K562 (cell line): Measurements from ENCODE around the gene NUDT22. TPM values are rescaled to one million over a fixed set of nuclear protein-coding genes. Genes with fewer than 3 reads are reported as not detected.

Source experiments
- BRD9 ChIP-seq: fragments of 450-650 bp; IDR thresholded peaks from 2 replicates; pipeline ENCODE4 v1.6.1; 2018; ENCODE audit warnings: low read depth; ENCODE audit not compliant: partially characterized antibody
- FOS ChIP-seq: IDR thresholded peaks from 3 replicates; pipeline ENCODE4 v1.6.1; 2011; ENCODE audit not compliant: insufficient read length; ENCODE audit errors: extremely low read depth
- HBP1 ChIP-seq: fragments of 450-650 bp; formaldehyde crosslinking; IDR thresholded peaks from 2 replicates; pipeline ENCODE4 v1.4.0; 2022; ENCODE audit warnings: missing genetic modification characterization
- ID3 ChIP-seq, 2 experiments: fragments of 250-450 bp in 1 of 2; fragments of 450-650 bp in 1 of 2; sonication (Bioruptor Pico) in 1 of 2; IDR thresholded peaks; 2 replicates each; pipeline versions ENCODE4 v1.6.1 to v1.8.0; 2016 to 2021; ENCODE audit warnings: mild to moderate bottlenecking in 2 of 2, moderate library complexity in 2 of 2, missing compliant biosample characterization in 1 of 2, missing genetic modification characterization in 1 of 2
- POLR2AphosphoS2 ChIP-seq: IDR thresholded peaks from 2 replicates; pipeline ENCODE4 v1.6.1; 2012; ENCODE audit warnings: low read length, improper control_type of control experiment
- SIRT6 ChIP-seq: IDR thresholded peaks from one replicate; pipeline ENCODE4 v1.6.1; 2012; ENCODE audit warnings: low read depth, mild to moderate bottlenecking, control low read depth, inconsistent platforms, low read length, moderate library complexity
- SMAD2 ChIP-seq: fragments of 150-350 bp; IDR thresholded peaks from 2 replicates; pipeline ENCODE4 v1.6.1; 2014; ENCODE audit warnings: low read depth, mild to moderate bottlenecking, low read length
- SMARCA4 ChIP-seq: fragments of 450-650 bp; IDR thresholded peaks from 2 replicates; pipeline ENCODE4 v1.6.1; 2016
- SRSF9 ChIP-seq: fragments of 200-400 bp; formaldehyde crosslinking; IDR thresholded peaks from 2 replicates; pipeline ENCODE4 v1.6.1; 2017; ENCODE audit warnings: low read depth, low read length, borderline replicate concordance
- TAF9B ChIP-seq: fragments of 450-650 bp; IDR thresholded peaks from 2 replicates; pipeline ENCODE4 v1.6.1; 2018; ENCODE audit warnings: mild to moderate bottlenecking; ENCODE audit not compliant: partially characterized antibody
- YY1 ChIP-seq, 3 experiments: IDR thresholded peaks; 2 replicates each; pipeline ENCODE4 v1.6.1; 2011; ENCODE audit warnings: low read length in 2 of 3, mild to moderate bottlenecking in 2 of 3, moderate library complexity in 2 of 3, borderline replicate concordance in 1 of 3, control low read depth in 1 of 3, low read depth in 1 of 3; ENCODE audit not compliant: insufficient read depth in 3 of 3, insufficient replicate concordance in 2 of 3, control insufficient read depth in 1 of 3, insufficient read length in 1 of 3; ENCODE audit errors: extremely low read depth in 1 of 3
- ZBTB8A ChIP-seq: fragments of 450-650 bp; IDR thresholded peaks from 2 replicates; pipeline ENCODE4 v1.6.1; 2018; ENCODE audit warnings: mild to moderate bottlenecking, moderate library complexity; ENCODE audit not compliant: partially characterized antibody
- ZNF175 ChIP-seq: fragments of 200-800 bp; sonication (Bioruptor generic); IDR thresholded peaks from 2 replicates; pipeline ENCODE4 v1.6.1; 2016; ENCODE audit warnings: low read depth, mild to moderate bottlenecking, missing genetic modification characterization, missing compliant biosample characterization
- ZNF184 ChIP-seq: sonication (generic); formaldehyde crosslinking; IDR thresholded peaks from 2 replicates; pipeline ENCODE4 v1.5.0; 2020; ENCODE audit warnings: missing genetic modification reagents
- ZNF318 ChIP-seq, 2 experiments: fragments of 450-650 bp; IDR thresholded peaks; 2 replicates each; pipeline ENCODE4 v1.6.1; 2016; ENCODE audit warnings: mild to moderate bottlenecking in 2 of 2, borderline replicate concordance in 1 of 2, low read depth in 1 of 2, moderate library complexity in 1 of 2
- ZNF431 ChIP-seq: sonication (generic); formaldehyde crosslinking; IDR thresholded peaks from 2 replicates; pipeline ENCODE4 v1.8.0; 2022; ENCODE audit warnings: mild to moderate bottlenecking, missing genetic modification reagents
- polyA plus RNA-seq, 8 experiments: library from polyadenylated mRNA; depleted of rRNA in 4 of 8; stranded (reverse) in 5 of 8; unstranded in 3 of 8; fragments of >200 nt; fragmentation: Nextera tagmentation in 2 of 8; fragmentation: Illumina TruSeq in 1 of 8; extraction: Ambion mirVana in 2 of 8; extraction: Trizol in 1 of 8; gene quantifications; 2 replicates each; pipeline versions ENCODE4 v1.2.1 to v1.2.3, GENCODE V29; 2011 to 2014; ENCODE audit warnings: inconsistent platforms in 1 of 8, missing spikeins in 1 of 8
- total RNA-seq, 7 experiments: library from RNA; depleted of rRNA in 6 of 7; stranded (reverse); fragments of >200 nt in 6 of 7; fragmentation: Illumina TruSeq in 2 of 7; extraction: Trizol in 2 of 7; gene quantifications; 2 replicates each; pipeline versions ENCODE4 v1.2.1 to v1.2.3, GENCODE V29; 2011 to 2021; ENCODE audit warnings: low replicate concordance in 1 of 7

NUDT22 gene
- total and polyA plus RNA-seq, 9 of the 15 experiments (the other 6 are each of a cell fraction or from before 2014, with no cell fraction given): 6.3 to 92.6 (median 37.4) TPM

GRCh38 chr11:64240435-64241240 is 14.6 kb downstream of the NUDT22 start, which contains the start of gene FKBP2 (continued):
- TF ChIP-seq FOS (no peak), TAF9B (no peak), ZNF318 (IDR thresholded peaks at IDR 0.05; ENCODE audit: borderline replicate concordance in 1 of 2, low read depth in 1 of 2) (no peak; a peak in 1 of 4 replicates), SIRT6 (no peak), SMAD2 (no peak), POLR2AphosphoS2 (peak; percentile 98), ZNF175 (CRISPR knock-in tag) (peak; percentile 75; the same call in 1 of the 2 replicates), ZNF184 (CRISPR knock-in tag) (no peak), BRD9 (peak; percentile 61), ZBTB8A (no peak), SRSF9 (no peak), SMARCA4 (peak; percentile 46; the same call in 1 of the 2 replicates), ID3 (CRISPR knock-in tag; IDR thresholded peaks at IDR 0.05) (no peak), ID3 (tag; IDR thresholded peaks at IDR 0.05) (no peak), YY1 (IDR thresholded peaks at IDR 0.05; ENCODE audit: borderline replicate concordance in 1 of 3, control insufficient read depth in 1 of 3, extremely low read depth in 1 of 3, insufficient read depth in 3 of 3, insufficient read length in 1 of 3, insufficient replicate concordance in 2 of 3, low read depth in 1 of 3, low read length in 2 of 3) (peak in 2 of 3 experiments; percentile 60 to 86), HBP1 (CRISPR knock-in tag) (no peak), ZNF431 (peak; percentile 13; the same call in 1 of the 2 replicates)
